T-helper 2 cell (primary cell): ENCODE data around the gene AQP1.

ENCODE experiments used
- DNase-seq, 5 experiments: peaks; one replicate each; pipeline versions ENCODE4 v3.0.0 to v3.0.0-alpha.2; 2012 to 2022

The AQP1 gene

GRCh38 chr7:30886608-30887011, 25.0 kb upstream of the AQP1 start:
- DNase-seq: no peak

DNA sequence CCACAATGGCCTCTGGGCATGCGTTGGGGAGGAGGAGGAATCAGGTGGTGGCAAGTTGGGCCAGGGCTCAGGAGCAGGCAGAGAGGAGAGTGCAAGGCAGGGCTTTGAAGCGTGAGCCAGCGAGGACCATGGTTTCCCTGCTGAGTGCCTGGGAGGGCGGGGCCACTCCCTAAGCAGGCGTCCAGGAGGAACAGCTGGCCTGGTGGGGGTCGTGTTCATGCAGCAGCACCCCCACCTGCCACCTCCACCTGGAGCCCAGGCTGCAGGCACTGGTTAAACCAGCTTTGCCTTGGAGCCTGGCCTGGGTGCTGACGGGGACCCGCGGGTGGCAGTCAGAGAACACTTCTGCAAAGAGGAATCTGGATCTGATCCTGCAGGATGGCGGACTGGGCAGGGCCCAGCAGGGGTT, 24.2 kb upstream of the AQP1 start:
- no peak for DNase-seq

- no peak for DNase-seq
Measured at GRCh38 chr7:30888747-30889146, 22.9 kb upstream of the AQP1 start.

GRCh38 chr7:30890226-30890625, 21.4 kb upstream of the AQP1 start:
- no peak for DNase-seq

GRCh38 chr7:30893357-30893756, 18.3 kb upstream of the AQP1 start:
- DNase-seq: no peak

DNA sequence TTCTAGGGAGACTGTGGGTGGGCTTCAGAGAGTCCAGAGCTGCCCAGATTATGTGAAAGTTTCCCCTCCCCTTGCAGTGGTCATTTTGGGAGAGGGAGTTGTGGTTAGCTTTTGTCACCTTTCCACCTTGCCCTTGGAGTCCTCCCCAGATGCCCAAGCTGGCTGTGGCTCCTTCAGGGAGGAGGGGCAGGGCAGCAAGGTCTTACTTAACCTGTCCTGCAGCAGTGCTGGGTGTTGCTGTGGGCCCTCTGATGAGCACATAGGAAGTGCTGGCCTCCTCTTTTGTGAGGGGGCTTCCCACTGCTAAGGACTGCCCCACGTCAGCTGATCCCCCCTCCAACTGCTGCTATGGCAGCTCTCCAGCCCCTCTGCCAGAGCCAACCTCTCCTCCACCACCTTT, 17.6 kb upstream of the AQP1 start:
- DNase-seq: no peak

GRCh38 chr7:30894866-30895605, 16.6 kb upstream of the AQP1 start:
- no peak for DNase-seq

DNA sequence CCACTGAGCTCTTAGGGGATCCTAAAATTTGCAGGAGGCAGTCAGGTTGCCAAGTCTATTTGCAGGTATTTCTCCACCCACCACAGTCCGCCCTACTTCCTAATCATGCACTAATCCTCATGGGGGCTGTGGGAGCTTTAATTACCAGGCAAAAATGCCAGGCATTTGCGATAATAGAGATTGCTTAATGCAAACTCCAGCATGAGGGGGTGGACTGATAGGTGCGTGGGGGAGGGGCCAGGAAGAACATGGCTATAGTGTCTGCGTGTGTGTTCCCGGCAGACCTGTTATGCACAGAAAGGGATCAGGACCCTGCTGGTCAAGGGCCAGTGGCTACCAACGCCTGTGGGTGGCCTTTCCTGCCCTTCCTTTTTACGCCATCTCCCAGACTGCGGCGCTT, 15.6 kb upstream of the AQP1 start:
- DNase-seq: no peak

DNA sequence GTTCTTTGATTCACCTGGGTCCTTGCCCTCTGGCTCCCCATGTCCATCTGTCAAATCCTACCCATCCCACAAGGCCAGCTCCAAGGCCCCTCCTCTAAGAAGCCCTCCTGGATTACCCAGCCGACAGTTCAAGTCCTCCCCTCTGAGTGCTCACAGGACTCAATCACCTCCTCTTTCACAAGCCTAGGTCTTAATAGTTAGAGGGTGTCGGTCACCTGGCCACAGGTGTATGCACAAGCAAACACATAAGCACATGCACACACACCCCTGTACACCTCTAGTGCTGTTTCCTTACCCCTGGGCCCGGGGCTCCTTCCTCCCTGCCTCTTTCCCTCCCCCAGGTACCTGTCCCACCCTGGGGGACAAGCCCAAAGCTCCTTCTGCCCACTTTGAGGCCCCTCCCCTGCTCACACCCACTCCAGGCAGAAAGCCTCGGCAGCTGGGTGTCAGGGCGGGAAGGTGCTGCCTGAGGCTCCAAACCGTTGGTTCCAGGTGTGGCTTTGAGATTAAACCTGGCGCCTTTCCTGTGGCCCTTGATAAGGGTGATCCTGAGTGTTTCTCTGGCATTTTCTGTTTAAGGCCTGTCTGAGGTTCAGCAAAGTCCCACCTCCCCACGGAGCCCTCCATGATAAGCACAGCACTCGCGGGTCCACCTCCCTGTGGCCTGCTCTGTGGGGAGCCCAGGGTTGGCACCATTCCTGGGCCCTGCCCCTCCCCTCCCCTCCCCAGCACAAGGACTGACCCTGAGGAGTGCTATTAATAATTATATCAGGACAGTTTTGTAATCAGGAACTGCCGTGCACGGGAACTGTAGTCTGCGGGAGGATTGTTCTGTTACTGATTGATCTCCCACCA, 14.6 kb upstream of the AQP1 start:
- DNase-seq: no peak

GRCh38 chr7:30897770-30898169, 13.9 kb upstream of the AQP1 start:
- DNase-seq: no peak

GRCh38 chr7:30898411-30898810, 13.2 kb upstream of the AQP1 start:
- no peak for DNase-seq

DNA sequence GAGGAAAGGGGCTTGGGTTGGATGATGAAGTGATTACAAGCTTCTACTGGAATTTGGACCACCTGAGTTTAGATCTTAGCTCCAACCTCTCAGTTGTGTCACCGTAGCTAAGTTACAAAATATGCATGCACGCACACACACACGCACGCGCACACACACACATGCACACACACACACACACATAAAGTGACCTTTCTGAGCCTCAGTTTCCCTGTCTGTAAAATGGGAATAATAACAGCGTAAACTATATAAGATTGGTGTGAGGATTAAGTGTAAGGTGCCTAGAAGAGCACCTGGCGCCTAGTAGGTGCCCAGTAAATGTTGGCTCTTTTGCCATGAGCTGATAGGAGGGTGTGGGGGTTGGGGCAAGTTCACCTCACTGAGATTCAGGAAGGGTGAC, 12.6 kb upstream of the AQP1 start:
- DNase-seq: no peak

GRCh38 chr7:30899630-30900029, 12.0 kb upstream of the AQP1 start:
- DNase-seq: no peak

- DNase-seq: no peak
Measured at GRCh38 chr7:30900053-30900452, 11.6 kb upstream of the AQP1 start.

DNA sequence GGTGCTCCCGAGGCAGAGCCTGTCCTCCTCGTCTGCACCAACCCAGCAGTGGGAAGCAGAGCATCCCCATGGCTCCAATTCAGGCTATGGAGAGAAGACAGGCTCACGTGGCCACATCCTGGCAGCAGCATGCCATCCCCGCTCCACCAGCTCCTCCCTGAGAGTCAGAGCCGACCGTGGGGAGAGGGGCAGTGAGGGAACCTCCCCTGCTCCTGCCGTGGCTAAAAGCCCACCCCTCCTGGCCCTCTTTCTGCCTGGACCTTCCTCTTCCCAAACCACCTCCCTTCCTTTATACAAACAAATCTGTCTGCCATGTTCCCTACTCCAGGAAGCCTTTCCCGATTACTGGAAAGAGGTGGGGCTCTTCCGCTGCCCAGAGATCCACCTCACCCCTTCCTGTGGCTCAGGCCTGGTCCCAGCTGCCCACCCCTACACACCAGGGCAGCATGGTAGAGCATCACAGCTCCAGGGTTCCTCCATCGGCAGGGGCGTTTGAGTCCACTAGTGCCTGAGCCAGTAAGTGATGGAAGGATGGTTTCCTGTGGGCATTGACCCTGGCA, 10.8 kb upstream of the AQP1 start:
- DNase-seq: no peak

DNA sequence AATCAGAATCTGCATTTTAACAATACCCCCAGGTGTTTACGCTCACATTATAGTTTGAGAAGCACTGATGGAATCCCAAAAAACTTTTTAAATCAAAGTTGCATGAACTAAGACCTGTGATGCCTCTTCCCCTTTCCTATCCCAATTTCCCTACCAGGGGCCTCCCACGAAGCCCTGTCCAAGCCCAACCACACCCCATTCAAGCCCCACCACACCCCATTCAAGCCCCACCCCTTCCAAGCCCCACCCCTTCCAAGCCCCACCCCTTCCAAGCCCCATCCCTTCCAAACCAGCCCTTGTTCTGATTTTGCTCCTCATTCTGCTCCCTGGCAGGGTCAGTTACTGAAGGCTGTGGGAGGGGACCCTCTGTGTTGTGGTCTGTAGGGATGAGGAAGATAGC, 9.8 kb upstream of the AQP1 start:
- DNase-seq: no peak

GRCh38 chr7:30902466-30902865, 9.2 kb upstream of the AQP1 start:
- no peak for DNase-seq

- DNase-seq: no peak
Measured at GRCh38 chr7:30903146-30903545, 8.5 kb upstream of the AQP1 start.

DNA sequence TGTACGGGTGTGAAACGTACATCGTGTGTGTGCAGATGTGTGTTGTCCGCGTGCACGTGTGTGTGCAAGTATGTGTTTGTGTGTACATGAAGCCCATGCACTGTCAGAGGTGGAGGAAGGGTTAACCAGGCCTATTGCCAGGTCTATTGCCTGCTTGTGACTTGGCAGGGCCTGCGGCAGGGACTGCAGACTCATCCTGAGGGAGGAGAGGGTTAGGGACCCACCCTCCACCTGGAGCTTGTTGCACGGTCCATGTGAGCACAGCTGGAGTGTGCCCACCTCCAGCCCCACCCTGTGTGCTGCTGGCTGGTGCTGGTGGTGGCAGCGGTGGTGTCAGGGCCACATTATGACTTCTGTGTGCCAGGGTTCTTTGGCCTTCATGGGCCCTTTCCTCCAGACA, 7.1 kb upstream of the AQP1 start:
- DNase-seq: no peak

DNA sequence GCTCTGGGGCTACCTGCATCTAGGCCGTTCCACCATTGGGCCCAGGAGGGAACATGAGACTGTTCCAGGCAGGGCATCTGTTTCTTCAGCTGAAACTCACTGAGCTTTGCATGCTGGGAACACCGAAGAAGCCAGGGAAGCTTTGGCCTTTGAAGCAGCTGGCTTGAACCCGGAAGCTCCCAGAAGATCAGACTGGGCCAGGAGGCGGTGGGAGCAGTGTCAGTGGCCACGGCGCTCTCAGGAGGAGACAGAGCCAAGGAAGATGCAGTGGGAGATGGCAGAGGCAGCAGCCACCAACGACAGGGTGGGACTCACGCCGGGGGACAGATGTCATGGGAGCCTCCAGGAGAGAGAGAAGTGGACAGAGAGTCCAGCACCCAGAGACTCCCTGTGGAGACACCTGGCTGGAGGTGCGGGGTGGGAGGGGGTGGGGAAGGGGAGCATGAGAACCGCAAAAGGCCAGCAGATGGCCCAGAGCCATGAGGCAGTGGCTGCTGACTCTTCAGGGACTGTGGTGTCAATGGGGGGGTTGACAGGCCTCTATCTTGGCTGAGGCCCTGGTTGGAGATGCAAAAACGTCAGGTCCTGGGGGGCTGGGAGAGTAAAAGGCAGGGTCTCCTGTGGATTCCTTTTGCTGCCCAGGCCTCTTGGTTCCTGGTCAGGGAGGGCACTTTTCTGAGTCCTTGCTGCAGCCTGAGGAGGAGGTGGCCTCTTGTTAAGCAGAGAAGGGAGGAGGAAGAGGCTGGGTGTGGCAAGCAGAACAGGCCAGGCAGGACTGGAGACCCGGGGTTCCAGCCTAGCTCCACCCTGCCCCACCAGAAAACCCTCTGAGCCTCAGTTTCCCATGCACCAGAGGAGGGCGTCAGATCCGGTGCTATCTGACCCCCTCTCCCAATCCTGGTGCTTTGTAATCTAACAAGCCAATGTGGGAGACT, 6.3 kb upstream of the AQP1 start:
- no peak for DNase-seq

- no peak for DNase-seq
Measured at GRCh38 chr7:30906014-30906413, 5.6 kb upstream of the AQP1 start.

DNA sequence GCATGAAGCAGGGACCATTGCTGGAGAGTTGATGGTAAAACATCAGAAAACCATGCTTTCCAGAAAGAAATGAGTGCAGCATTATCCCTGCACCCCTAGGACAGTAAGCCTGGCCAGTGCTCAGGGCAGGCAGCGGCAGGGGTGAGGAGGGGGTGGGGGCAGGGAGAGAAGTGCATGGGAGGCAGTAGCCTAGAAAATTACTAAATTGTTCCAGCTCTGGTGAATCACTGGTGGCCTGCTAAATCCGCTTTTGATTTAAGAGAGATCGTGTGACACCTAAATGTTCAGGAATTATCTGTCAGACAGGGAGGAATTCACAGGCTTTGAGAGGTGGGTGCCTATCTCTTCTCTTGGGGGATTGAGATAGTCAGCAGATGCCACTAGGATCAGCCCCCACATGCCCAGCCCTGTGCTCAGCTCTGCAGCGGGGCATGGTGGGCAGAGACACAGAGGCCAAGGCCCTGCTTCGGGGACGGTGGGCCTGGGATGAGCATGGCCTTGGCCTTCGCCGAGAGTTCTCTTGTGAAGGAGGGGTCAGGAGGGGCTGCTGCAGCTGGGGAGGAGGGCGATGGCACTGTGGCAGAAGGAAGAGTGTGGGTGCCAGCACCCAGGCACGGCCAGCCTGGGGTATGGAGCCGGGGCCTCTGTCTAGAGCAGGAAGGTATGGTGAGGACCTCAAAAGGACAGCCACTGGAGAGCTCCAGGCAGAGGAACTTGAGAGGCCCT, 5.0 kb upstream of the AQP1 start:
- no peak for DNase-seq
